GM12878 (cell line): Measurements from ENCODE around the gene LRRC26. TPM values are rescaled to one million over a fixed set of nuclear protein-coding genes. Genes with fewer than 3 reads are reported as not detected.

Experiments used
- ATF7 ChIP-seq: fragments of 450-650 bp; IDR thresholded peaks from 2 replicates; pipeline ENCODE4 v1.6.1; 2016; ENCODE audit warnings: low read depth, mild to moderate bottlenecking
- BRCA1 ChIP-seq: IDR thresholded peaks from 2 replicates; pipeline ENCODE4 v1.6.1; 2011; ENCODE audit warnings: low read depth, low read length, improper control_type of control experiment
- CHD4 ChIP-seq: fragments of 200-600 bp; sonication (generic); IDR thresholded peaks from 2 replicates; pipeline ENCODE4 v1.6.1; 2016; ENCODE audit warnings: mild to moderate bottlenecking
- CREB1 ChIP-seq: IDR thresholded peaks from 2 replicates; pipeline ENCODE4 v1.6.1; 2012; ENCODE audit warnings: low read depth, mild to moderate bottlenecking, inconsistent platforms
- JUND ChIP-seq: IDR thresholded peaks from 2 replicates; pipeline ENCODE4 v1.6.1; 2012; ENCODE audit warnings: low read depth, mild to moderate bottlenecking, low read length, improper control_type of control experiment, moderate library complexity
- KDM1A ChIP-seq: fragments of 200-600 bp; sonication (generic); IDR thresholded peaks from 2 replicates; pipeline ENCODE4 v1.6.1; 2016; ENCODE audit warnings: borderline replicate concordance
- NFIC ChIP-seq: IDR thresholded peaks from 2 replicates; pipeline ENCODE4 v1.6.1; 2012; ENCODE audit warnings: low read depth, mild to moderate bottlenecking, inconsistent platforms, low read length, moderate library complexity
- NRF1 ChIP-seq: conservative IDR thresholded peaks from 2 replicates; pipeline ENCODE4 v1.6.1; 2011; ENCODE audit warnings: mild to moderate bottlenecking, low read depth, low read length, improper control_type of control experiment
- POLR2A ChIP-seq: IDR thresholded peaks from 2 replicates; pipeline ENCODE4 v1.6.1; 2011; ENCODE audit warnings: low read depth, mild to moderate bottlenecking, low read length
- POLR2AphosphoS2 ChIP-seq: IDR thresholded peaks from 2 replicates; pipeline ENCODE4 v1.6.1; 2011; ENCODE audit warnings: low read depth, mild to moderate bottlenecking, low read length, improper control_type of control experiment, moderate library complexity
- POLR2AphosphoS5 ChIP-seq: IDR thresholded peaks from 2 replicates; pipeline ENCODE4 v1.6.1; 2011; ENCODE audit warnings: mild to moderate bottlenecking, low read length, inconsistent platforms
- RB1 ChIP-seq: fragments of 450-650 bp; formaldehyde crosslinking; IDR thresholded peaks from 2 replicates; pipeline ENCODE4 v1.6.1; 2017; ENCODE audit warnings: mild to moderate bottlenecking, borderline replicate concordance
- SIN3A ChIP-seq: IDR thresholded peaks from 2 replicates; pipeline ENCODE4 v1.6.1; 2012; ENCODE audit warnings: low read depth, low read length, improper control_type of control experiment
- SPI1 ChIP-seq: IDR thresholded peaks from 2 replicates; pipeline ENCODE4 v1.6.1; 2011; ENCODE audit warnings: low read depth, mild to moderate bottlenecking, low read length, moderate library complexity, borderline replicate concordance; ENCODE audit not compliant: insufficient read depth
- SREBF2 ChIP-seq: IDR thresholded peaks from 2 replicates; pipeline ENCODE4 v1.6.1; 2012; ENCODE audit warnings: mild to moderate bottlenecking, low read length
- STAT1 ChIP-seq: fragments of 450-650 bp; conservative IDR thresholded peaks from 2 replicates; pipeline ENCODE4 v1.6.1; 2014; ENCODE audit warnings: antibody characterized with exemption, mild to moderate bottlenecking
- TARDBP ChIP-seq: IDR thresholded peaks from 2 replicates; pipeline ENCODE4 v1.6.1; 2016; ENCODE audit warnings: borderline replicate concordance
- ZSCAN29 ChIP-seq: fragments of 450-650 bp; IDR thresholded peaks from 2 replicates; pipeline ENCODE4 v1.6.1; 2017; ENCODE audit warnings: mild to moderate bottlenecking, moderate library complexity
- polyA plus RNA-seq, 11 experiments: library from polyadenylated mRNA; depleted of rRNA in 4 of 11; unstranded in 6 of 11; stranded (reverse) in 5 of 11; fragments of >200 nt; fragmentation: Nextera tagmentation in 4 of 11; fragmentation: Illumina TruSeq in 1 of 11; extraction: Ambion mirVana in 4 of 11; extraction: Trizol in 1 of 11; gene quantifications; 1 replicate in 1 of 11; 2 replicates in 10 of 11; pipeline versions ENCODE4 v1.2.1 to v1.2.3, GENCODE V29; 2011 to 2016; ENCODE audit warnings: inconsistent platforms in 2 of 11, missing spikeins in 2 of 11, low read depth in 1 of 11
- total RNA-seq, 4 experiments: library from RNA; depleted of rRNA in 3 of 4; stranded (reverse); fragments of >200 nt in 3 of 4; fragmentation: Illumina TruSeq in 1 of 4; extraction: Trizol in 1 of 4; gene quantifications; 2 replicates each; pipeline versions ENCODE4 v1.2.1 to v1.2.3, GENCODE V29; 2013 to 2021
- TF ChIP-seq, protein P1 (sequence below): fragments of 450-650 bp; IDR thresholded peaks from 2 replicates; pipeline ENCODE4 v1.6.1; 2017; ENCODE audit warnings: borderline replicate concordance
- TF ChIP-seq, protein P2 (sequence below): fragments of 450-650 bp; IDR thresholded peaks from 2 replicates; pipeline ENCODE4 v1.6.1; 2017; ENCODE audit warnings: mild to moderate bottlenecking, moderate library complexity
- TF ChIP-seq, protein P3 (sequence below): fragments of 450-650 bp; IDR thresholded peaks from 2 replicates; pipeline ENCODE4 v1.6.1; 2016; ENCODE audit warnings: mild to moderate bottlenecking, moderate library complexity, borderline replicate concordance

Gene LRRC26
- total and polyA plus RNA-seq, 10 of the 15 experiments (the other 5 are each of a cell fraction or from before 2014, with no cell fraction given) = 0.29 to 0.91 (median 0.64) TPM; not detected in 5

GRCh38 chr9:137127301-137128157 is 42.3 kb downstream of the LRRC26 start (continued):
- TF ChIP-seq POLR2AphosphoS5 (peak; percentile 49; the same call in 1 of the 2 replicates), TARDBP (no peak), POLR2AphosphoS2 (no peak), KDM1A (no peak), ATF7 (no peak), NRF1 (no peak), CREB1 (peak; percentile 48; the same call in 1 of the 2 replicates), RB1 (peak; percentile 68; the same call in 1 of the 2 replicates), STAT1 (no peak), BRCA1 (no peak), NFIC (0 out of 2 replicates have a peak, but pooled peaks have one; percentile 23), CHD4 (no peak), SPI1 (peak; percentile 92), SIN3A (peak; percentile 83; the same call in 1 of the 2 replicates), JUND (no peak), SREBF2 (no peak), POLR2A (peak; percentile 35; the same call in 1 of the 2 replicates), ZSCAN29 (no peak)
- TF ChIP-seq, protein P1, sequence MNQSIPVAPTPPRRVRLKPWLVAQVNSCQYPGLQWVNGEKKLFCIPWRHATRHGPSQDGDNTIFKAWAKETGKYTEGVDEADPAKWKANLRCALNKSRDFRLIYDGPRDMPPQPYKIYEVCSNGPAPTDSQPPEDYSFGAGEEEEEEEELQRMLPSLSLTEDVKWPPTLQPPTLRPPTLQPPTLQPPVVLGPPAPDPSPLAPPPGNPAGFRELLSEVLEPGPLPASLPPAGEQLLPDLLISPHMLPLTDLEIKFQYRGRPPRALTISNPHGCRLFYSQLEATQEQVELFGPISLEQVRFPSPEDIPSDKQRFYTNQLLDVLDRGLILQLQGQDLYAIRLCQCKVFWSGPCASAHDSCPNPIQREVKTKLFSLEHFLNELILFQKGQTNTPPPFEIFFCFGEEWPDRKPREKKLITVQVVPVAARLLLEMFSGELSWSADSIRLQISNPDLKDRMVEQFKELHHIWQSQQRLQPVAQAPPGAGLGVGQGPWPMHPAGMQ = peak; percentile 51; the same call in 1 of the 2 replicates
- TF ChIP-seq, protein P2, sequence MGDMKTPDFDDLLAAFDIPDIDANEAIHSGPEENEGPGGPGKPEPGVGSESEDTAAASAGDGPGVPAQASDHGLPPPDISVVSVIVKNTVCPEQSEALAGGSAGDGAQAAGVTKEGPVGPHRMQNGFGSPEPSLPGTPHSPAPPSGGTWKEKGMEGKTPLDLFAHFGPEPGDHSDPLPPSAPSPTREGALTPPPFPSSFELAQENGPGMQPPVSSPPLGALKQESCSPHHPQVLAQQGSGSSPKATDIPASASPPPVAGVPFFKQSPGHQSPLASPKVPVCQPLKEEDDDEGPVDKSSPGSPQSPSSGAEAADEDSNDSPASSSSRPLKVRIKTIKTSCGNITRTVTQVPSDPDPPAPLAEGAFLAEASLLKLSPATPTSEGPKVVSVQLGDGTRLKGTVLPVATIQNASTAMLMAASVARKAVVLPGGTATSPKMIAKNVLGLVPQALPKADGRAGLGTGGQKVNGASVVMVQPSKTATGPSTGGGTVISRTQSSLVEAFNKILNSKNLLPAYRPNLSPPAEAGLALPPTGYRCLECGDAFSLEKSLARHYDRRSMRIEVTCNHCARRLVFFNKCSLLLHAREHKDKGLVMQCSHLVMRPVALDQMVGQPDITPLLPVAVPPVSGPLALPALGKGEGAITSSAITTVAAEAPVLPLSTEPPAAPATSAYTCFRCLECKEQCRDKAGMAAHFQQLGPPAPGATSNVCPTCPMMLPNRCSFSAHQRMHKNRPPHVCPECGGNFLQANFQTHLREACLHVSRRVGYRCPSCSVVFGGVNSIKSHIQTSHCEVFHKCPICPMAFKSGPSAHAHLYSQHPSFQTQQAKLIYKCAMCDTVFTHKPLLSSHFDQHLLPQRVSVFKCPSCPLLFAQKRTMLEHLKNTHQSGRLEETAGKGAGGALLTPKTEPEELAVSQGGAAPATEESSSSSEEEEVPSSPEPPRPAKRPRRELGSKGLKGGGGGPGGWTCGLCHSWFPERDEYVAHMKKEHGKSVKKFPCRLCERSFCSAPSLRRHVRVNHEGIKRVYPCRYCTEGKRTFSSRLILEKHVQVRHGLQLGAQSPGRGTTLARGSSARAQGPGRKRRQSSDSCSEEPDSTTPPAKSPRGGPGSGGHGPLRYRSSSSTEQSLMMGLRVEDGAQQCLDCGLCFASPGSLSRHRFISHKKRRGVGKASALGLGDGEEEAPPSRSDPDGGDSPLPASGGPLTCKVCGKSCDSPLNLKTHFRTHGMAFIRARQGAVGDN = no peak
- TF ChIP-seq, protein P3, sequence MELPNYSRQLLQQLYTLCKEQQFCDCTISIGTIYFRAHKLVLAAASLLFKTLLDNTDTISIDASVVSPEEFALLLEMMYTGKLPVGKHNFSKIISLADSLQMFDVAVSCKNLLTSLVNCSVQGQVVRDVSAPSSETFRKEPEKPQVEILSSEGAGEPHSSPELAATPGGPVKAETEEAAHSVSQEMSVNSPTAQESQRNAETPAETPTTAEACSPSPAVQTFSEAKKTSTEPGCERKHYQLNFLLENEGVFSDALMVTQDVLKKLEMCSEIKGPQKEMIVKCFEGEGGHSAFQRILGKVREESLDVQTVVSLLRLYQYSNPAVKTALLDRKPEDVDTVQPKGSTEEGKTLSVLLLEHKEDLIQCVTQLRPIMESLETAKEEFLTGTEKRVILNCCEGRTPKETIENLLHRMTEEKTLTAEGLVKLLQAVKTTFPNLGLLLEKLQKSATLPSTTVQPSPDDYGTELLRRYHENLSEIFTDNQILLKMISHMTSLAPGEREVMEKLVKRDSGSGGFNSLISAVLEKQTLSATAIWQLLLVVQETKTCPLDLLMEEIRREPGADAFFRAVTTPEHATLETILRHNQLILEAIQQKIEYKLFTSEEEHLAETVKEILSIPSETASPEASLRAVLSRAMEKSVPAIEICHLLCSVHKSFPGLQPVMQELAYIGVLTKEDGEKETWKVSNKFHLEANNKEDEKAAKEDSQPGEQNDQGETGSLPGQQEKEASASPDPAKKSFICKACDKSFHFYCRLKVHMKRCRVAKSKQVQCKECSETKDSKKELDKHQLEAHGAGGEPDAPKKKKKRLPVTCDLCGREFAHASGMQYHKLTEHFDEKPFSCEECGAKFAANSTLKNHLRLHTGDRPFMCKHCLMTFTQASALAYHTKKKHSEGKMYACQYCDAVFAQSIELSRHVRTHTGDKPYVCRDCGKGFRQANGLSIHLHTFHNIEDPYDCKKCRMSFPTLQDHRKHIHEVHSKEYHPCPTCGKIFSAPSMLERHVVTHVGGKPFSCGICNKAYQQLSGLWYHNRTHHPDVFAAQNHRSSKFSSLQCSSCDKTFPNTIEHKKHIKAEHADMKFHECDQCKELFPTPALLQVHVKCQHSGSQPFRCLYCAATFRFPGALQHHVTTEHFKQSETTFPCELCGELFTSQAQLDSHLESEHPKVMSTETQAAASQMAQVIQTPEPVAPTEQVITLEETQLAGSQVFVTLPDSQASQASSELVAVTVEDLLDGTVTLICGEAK = peak; percentile 90
